Measurements from ENCODE around the gene ADD1. TPM values are rescaled to one million over a fixed set of nuclear protein-coding genes. Genes with fewer than 3 reads are reported as not detected.
A peak's percentile ranks its signal among the peaks of the same experiment; 100 is the strongest.

Gene ADD1
- total RNA-seq, 4 donors from 2014 or later = 122 to 299 (median 196) TPM

DNA sequence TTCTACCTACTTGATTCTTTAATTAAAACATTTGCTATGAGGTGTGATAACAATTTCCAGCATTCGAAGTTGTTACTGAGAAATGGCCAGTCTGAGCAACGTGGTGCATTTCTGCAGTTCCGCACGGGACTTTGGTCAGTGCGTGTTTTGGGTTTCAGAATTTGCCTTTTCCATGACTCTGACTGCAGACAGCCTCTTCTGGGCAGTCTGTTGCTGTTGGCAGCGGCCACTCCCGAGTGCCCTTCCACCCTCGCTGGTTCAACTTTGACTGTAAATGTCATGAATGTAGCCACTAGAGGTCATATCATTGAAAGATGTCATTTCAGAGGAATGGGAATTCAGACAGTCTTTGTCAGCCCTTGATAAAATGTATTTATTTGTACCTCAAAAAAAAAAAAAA, 65.9 kb downstream of the ADD1 start:
- DNase-seq (ENCODE audit: low spot score in 2 of 2) = no peak
- WGBS = 80% methylated on average over 8 of the region's 8 CpGs
- TF ChIP-seq POLR2AphosphoS5 (IDR thresholded peaks at IDR 0.05) (no peak), POLR2A (IDR thresholded peaks at IDR 0.05) (no peak), EP300 (IDR thresholded peaks at IDR 0.05) (no peak)
- TF ChIP-seq, protein P1, sequence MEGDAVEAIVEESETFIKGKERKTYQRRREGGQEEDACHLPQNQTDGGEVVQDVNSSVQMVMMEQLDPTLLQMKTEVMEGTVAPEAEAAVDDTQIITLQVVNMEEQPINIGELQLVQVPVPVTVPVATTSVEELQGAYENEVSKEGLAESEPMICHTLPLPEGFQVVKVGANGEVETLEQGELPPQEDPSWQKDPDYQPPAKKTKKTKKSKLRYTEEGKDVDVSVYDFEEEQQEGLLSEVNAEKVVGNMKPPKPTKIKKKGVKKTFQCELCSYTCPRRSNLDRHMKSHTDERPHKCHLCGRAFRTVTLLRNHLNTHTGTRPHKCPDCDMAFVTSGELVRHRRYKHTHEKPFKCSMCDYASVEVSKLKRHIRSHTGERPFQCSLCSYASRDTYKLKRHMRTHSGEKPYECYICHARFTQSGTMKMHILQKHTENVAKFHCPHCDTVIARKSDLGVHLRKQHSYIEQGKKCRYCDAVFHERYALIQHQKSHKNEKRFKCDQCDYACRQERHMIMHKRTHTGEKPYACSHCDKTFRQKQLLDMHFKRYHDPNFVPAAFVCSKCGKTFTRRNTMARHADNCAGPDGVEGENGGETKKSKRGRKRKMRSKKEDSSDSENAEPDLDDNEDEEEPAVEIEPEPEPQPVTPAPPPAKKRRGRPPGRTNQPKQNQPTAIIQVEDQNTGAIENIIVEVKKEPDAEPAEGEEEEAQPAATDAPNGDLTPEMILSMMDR (IDR thresholded peaks at IDR 0.05) = no peak
- no peak overlapping the region for H3K4me3 ChIP-seq
- H3K27me3 ChIP-seq = no peaks in the 10 kb centered on the region
- H3K36me3 ChIP-seq = peaks cover 99% of the 10 kb centered on the region
- no peak overlapping the region for H3K27ac ChIP-seq
- H3K4me1 ChIP-seq = no peaks in the 10 kb centered on the region
- H3K9me3 ChIP-seq = no peaks in the 10 kb centered on the region

DNA sequence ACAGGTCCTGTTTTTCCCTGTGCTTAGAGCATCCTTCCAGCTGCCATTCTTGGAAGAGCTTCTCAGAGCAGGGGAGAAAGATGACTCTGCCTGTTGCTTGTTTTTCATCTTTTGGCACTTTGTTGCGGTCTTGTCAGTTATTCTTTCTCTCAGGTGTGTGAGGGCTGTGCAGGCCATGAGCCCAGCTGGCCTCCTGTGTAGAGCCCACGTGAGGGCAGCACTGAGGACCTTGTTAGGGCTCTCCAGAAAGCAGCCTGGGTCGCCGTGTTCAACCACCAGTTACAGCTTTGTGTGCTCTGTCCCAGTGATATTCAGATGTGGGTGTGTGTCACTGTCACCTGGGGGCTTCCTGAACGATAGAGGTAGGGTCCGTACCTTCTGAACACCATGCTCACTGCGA, 66.8 kb downstream of the ADD1 start:
- Histone ChIP-seq H3K4me1 (no peaks in the 10 kb centered on the region), H3K27me3 (no peaks in the 10 kb centered on the region), H3K36me3 (peaks cover 99% of the 10 kb centered on the region), H3K27ac (no peak overlapping the region), H3K9me3 (no peaks in the 10 kb centered on the region), H3K4me3 (no peak overlapping the region)
- 84% methylated on average over 7 of the region's 7 CpGs for WGBS
- TF ChIP-seq POLR2A (IDR thresholded peaks at IDR 0.05) (no peak), EP300 (IDR thresholded peaks at IDR 0.05) (no peak), POLR2AphosphoS5 (IDR thresholded peaks at IDR 0.05) (no peak)
- TF ChIP-seq, protein P1 (IDR thresholded peaks at IDR 0.05) = no peak
- DNase-seq (ENCODE audit: low spot score in 2 of 2) = no peak

DNA sequence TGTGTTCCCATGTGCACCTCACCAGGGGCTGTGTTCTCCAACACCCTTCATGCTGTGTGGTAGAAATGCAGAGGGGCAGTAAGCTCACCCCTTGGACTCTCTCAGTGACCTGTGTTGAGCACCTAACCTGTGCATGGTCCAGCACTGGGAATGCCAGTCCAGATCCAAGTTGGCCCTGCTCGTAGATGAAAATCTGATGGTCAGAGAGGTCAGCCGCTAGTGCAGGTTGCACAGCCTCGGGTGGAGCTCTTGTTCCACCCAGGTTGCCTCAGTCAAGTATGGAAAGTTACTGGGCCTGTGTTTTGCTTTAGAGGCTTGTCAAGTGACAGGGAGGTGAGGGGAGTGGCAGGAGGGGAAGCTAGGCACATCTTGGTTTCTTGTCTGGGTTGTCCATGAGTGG, 68.2 kb downstream of the ADD1 start:
- WGBS = 85% methylated on average over 3 of the region's 3 CpGs
- Histone ChIP-seq H3K27ac (no peak overlapping the region), H3K9me3 (no peaks in the 10 kb centered on the region), H3K4me1 (no peaks in the 10 kb centered on the region), H3K36me3 (peaks cover 99% of the 10 kb centered on the region), H3K27me3 (no peaks in the 10 kb centered on the region), H3K4me3 (no peak overlapping the region)
- TF ChIP-seq POLR2A (IDR thresholded peaks at IDR 0.05) (no peak), EP300 (IDR thresholded peaks at IDR 0.05) (no peak), POLR2AphosphoS5 (IDR thresholded peaks at IDR 0.05) (no peak)
- TF ChIP-seq, protein P1 (IDR thresholded peaks at IDR 0.05) = no peak
- DNase-seq (ENCODE audit: low spot score in 2 of 2) = no peak

DNA sequence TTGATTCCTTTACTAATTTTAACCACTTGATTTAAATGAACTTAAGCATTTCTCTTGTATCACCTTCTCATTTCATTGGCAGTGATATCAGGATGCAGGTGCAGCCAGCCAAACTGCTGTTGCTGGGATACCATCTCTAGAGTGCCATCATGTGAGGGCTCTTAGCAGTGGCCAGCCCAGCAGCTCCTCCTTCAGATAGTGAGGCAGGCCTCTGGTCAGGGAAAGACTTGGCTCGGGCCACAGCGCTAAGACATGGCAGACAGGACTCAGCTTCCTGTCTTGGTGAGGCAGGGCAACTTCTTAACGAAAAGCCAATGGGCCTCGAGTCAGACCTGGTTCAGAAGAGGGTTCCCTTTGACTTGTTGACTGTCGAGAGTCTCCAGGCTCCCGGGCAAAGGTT, 69.5 kb downstream of the ADD1 start:
- DNase-seq (ENCODE audit: low spot score in 2 of 2) = no peak
- H3K27me3 ChIP-seq = no peaks in the 10 kb centered on the region
- H3K4me1 ChIP-seq = no peaks in the 10 kb centered on the region
- 86% methylated on average over 6 of the region's 6 CpGs for WGBS
- no peak overlapping the region for H3K4me3 ChIP-seq
- TF ChIP-seq POLR2A (IDR thresholded peaks at IDR 0.05) (no peak), EP300 (IDR thresholded peaks at IDR 0.05) (no peak), POLR2AphosphoS5 (IDR thresholded peaks at IDR 0.05) (no peak)
- TF ChIP-seq, protein P1 (IDR thresholded peaks at IDR 0.05) = no peak
- no peaks in the 10 kb centered on the region for H3K9me3 ChIP-seq
- no peak overlapping the region for H3K27ac ChIP-seq
- H3K36me3 ChIP-seq = peaks cover 89% of the 10 kb centered on the region

DNA sequence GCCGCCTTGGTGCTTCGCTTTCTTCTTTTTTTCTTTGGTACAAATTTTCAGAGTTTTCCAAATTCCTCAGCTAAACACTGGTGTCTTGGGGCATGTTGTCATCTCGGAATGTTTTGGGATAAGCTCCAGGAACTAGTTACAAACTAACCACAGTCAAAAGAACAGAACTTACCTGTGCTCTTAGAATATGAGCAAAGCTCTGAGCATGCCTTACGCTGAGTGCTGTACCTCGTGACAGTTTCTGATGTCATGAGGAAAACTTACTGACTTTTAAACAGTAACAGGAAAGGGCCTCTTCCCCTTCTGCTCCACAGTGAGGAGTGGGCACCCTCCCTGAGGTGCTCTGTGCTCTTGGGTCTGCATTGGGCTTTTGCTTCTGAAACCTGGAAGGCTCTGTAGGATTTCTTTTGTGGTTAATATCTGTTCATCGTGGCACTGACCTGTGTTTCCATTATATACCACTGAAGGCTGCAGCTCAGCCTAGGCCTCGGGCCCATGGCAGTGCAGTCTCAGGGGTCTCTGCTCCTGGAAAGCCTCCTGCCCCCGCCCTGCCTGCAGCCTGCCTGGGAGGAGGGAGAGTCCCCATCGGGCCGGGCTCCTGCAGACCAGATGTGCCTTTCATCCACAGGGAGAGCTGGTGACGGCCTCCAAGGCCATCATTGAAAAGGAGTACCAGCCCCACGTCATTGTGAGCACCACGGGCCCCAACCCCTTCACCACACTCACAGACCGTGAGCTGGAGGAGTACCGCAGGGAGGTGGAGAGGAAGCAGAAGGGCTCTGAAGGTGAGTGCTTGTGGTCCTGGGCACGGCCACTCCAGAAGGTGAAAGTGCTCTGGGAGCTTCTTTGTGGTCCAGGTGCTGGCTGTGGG, 70.8 kb downstream of the ADD1 start:
- Histone ChIP-seq H3K27ac (no peak overlapping the region), H3K4me3 (no peak overlapping the region), H3K36me3 (peaks cover 76% of the 10 kb centered on the region), H3K4me1 (no peaks in the 10 kb centered on the region), H3K27me3 (no peaks in the 10 kb centered on the region), H3K9me3 (no peaks in the 10 kb centered on the region)
- DNase-seq (ENCODE audit: low spot score in 2 of 2) = peak in 1 of 2 donors; percentile 45
- WGBS = 63% methylated on average over 16 of the region's 16 CpGs
- TF ChIP-seq EP300 (IDR thresholded peaks at IDR 0.05) (no peak), POLR2A (IDR thresholded peaks at IDR 0.05) (no peak), POLR2AphosphoS5 (IDR thresholded peaks at IDR 0.05) (no peak)
- TF ChIP-seq, protein P1 (IDR thresholded peaks at IDR 0.05) = no peak

Data from suprapubic skin (tissue), 4 donors.